Measurements from ENCODE around the gene PSMA2. TPM values are rescaled to one million over a fixed set of nuclear protein-coding genes. Genes with fewer than 3 reads are reported as not detected.

PSMA2 gene
- polyA plus RNA-seq, 3 donors, result 51.8 to 294 (median 283) TPM

DNA sequence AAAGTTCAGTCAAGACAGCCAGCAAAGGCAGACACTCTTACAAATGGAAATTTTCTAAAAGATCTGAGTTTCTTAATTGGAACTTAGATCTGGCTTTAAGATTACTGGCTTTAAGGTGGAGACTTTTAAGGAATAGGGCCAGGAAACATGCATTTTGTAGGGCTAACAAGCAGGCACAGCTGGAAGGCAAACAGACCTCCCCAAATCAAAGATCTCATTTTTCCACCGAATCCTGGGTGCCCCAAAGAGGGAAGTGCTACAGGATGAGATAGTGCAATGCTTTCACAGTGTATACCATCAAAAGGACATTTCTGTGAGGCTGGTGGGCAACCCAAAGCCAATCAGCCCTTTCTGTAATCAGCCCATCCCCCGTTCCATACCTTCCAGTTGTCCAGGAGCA, 27.6 kb upstream of the PSMA2 start:
- no peaks in the 10 kb centered on the region for H3K4me1 Mint-ChIP-seq
- H3K4me3 ChIP-seq (replicated peaks in 1 of 3; ENCODE audit: low read depth in 2 of 3, low read length in 3 of 3), result no peak overlapping the region
- H3K4me1 ChIP-seq (ENCODE audit: control insufficient read depth in 1 of 2, insufficient read depth in 2 of 2, low read length in 2 of 2), result no peaks in the 10 kb centered on the region
- no peak for DNase-seq
- TF ChIP-seq, protein P1, sequence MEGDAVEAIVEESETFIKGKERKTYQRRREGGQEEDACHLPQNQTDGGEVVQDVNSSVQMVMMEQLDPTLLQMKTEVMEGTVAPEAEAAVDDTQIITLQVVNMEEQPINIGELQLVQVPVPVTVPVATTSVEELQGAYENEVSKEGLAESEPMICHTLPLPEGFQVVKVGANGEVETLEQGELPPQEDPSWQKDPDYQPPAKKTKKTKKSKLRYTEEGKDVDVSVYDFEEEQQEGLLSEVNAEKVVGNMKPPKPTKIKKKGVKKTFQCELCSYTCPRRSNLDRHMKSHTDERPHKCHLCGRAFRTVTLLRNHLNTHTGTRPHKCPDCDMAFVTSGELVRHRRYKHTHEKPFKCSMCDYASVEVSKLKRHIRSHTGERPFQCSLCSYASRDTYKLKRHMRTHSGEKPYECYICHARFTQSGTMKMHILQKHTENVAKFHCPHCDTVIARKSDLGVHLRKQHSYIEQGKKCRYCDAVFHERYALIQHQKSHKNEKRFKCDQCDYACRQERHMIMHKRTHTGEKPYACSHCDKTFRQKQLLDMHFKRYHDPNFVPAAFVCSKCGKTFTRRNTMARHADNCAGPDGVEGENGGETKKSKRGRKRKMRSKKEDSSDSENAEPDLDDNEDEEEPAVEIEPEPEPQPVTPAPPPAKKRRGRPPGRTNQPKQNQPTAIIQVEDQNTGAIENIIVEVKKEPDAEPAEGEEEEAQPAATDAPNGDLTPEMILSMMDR (IDR thresholded peaks at IDR 0.05), result no peak
- H3K36me3 Mint-ChIP-seq, result no peaks in the 10 kb centered on the region
- H2AFZ ChIP-seq (ENCODE audit: insufficient read depth, low read depth, low read length, poor library complexity, severe bottlenecking), result no peak overlapping the region
- H3K27ac Mint-ChIP-seq, result no peak overlapping the region
- no peak overlapping the region for H3K27ac ChIP-seq (ENCODE audit: low read depth in 1 of 2, low read length in 2 of 2)
- peaks cover 0 to 4% of the 10 kb centered on the region in 2 donors for H3K9me3 ChIP-seq (replicated peaks in 1 of 2; ENCODE audit: control insufficient read depth in 1 of 2, insufficient read depth in 1 of 2, low read length in 2 of 2)
- H3K36me3 ChIP-seq (replicated peaks in 1 of 2; ENCODE audit: control insufficient read depth in 1 of 2, insufficient read depth in 2 of 2, low read length in 2 of 2), result no peaks in the 10 kb centered on the region
- H3K27me3 ChIP-seq (ENCODE audit: control insufficient read depth in 2 of 2, insufficient read depth in 2 of 2, low read length in 2 of 2), result no peaks in the 10 kb centered on the region
- H3K4me3 Mint-ChIP-seq, result no peak overlapping the region
- no peak overlapping the region for H3K4me2 ChIP-seq (replicated peaks; ENCODE audit: extremely low read depth, low read length, poor library complexity, severe bottlenecking)
- no CpG with 5 or more reads among the region's 2 CpGs for WGBS (ENCODE audit: insufficient coverage)
- peaks cover 0 to 4% (median 4%) of the 10 kb centered on the region in 3 donors for H3K27me3 Mint-ChIP-seq (ENCODE audit: low read depth in 3 of 3)
- H3K79me2 ChIP-seq (ENCODE audit: insufficient read depth, low read length), result no peaks in the 10 kb centered on the region
- no peaks in the 10 kb centered on the region for H4K20me1 ChIP-seq (ENCODE audit: insufficient read depth, low read length)
- intact Hi-C loops (cut with micrococcal nuclease), result no loop called here
- H3K9ac ChIP-seq (ENCODE audit: insufficient read depth, low read length, poor library complexity, severe bottlenecking), result no peak overlapping the region
- H3K9me3 Mint-ChIP-seq, result peaks cover 2 to 14% (median 9%) of the 10 kb centered on the region in 7 donors

DNA sequence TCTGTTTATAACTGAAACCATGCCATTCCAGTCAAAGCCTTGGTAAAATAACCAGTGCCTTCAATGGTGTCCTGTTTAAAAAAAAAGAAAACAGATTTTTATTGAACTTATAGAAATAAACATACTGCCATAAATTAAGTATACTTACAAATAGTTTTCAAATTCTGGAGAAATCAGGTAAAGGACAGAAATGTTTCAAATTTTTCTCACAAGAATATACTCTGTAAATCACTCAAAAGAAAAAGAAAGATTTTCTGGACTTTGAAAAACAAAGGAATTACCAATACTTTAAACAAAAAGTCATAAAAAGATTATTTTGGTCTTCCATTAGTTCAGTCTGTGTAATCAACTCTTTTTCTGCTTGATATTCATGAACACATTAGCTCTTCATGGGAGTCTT, 24.1 kb upstream of the PSMA2 start:
- DNase-seq, result no peak
- TF ChIP-seq, protein P1 (IDR thresholded peaks at IDR 0.05), result no peak
- Histone ChIP-seq H3K9me3 (replicated peaks in 1 of 2; ENCODE audit: control insufficient read depth in 1 of 2, insufficient read depth in 1 of 2, low read length in 2 of 2) (peaks cover 0 to 4% of the 10 kb centered on the region in 2 donors), H3K79me2 (ENCODE audit: insufficient read depth, low read length) (no peaks in the 10 kb centered on the region), H3K4me1 (ENCODE audit: control insufficient read depth in 1 of 2, insufficient read depth in 2 of 2, low read length in 2 of 2) (no peaks in the 10 kb centered on the region), H3K27me3 (ENCODE audit: control insufficient read depth in 2 of 2, insufficient read depth in 2 of 2, low read length in 2 of 2) (no peaks in the 10 kb centered on the region), H2AFZ (ENCODE audit: insufficient read depth, low read depth, low read length, poor library complexity, severe bottlenecking) (no peak overlapping the region), H3K4me2 (replicated peaks; ENCODE audit: extremely low read depth, low read length, poor library complexity, severe bottlenecking) (no peak overlapping the region), H4K20me1 (ENCODE audit: insufficient read depth, low read length) (no peaks in the 10 kb centered on the region), H3K9ac (ENCODE audit: insufficient read depth, low read length, poor library complexity, severe bottlenecking) (no peak overlapping the region), H3K4me3 (replicated peaks in 1 of 3; ENCODE audit: low read depth in 2 of 3, low read length in 3 of 3) (no peak overlapping the region), H3K36me3 (replicated peaks in 1 of 2; ENCODE audit: control insufficient read depth in 1 of 2, insufficient read depth in 2 of 2, low read length in 2 of 2) (no peaks in the 10 kb centered on the region), H3K27ac (ENCODE audit: low read depth in 1 of 2, low read length in 2 of 2) (no peak overlapping the region)
- Mint-ChIP-seq H3K4me1 (no peaks in the 10 kb centered on the region), H3K36me3 (no peaks in the 10 kb centered on the region), H3K27me3 (ENCODE audit: low read depth in 3 of 3) (peaks cover 0 to 3% (median 1%) of the 10 kb centered on the region in 3 donors), H3K27ac (no peak overlapping the region), H3K9me3 (peaks cover 2 to 14% (median 9%) of the 10 kb centered on the region in 7 donors), H3K4me3 (no peak overlapping the region)
- intact Hi-C loops (cut with micrococcal nuclease), result no loop called here
